Endothelial cell of umbilical vein (primary cell): ENCODE measurements around the gene TMEM234. TPM values are rescaled to one million over a fixed set of nuclear protein-coding genes. Genes with fewer than 3 reads are reported as not detected.

Experiments used
- BruUV-seq: library from RNA; stranded (reverse); fragments of 400-500 nt; replicated peaks from 2 replicates; lab custom pipeline; 2021; lab: Mats Ljungman, UMichigan
- CTCF ChIA-PET: fragments of 300-600, 350-600 bp; sonication (Branson Sonifier 250); formaldehyde crosslinking; loops from one replicate; lab custom pipeline; 2021; ENCODE audit warnings: antibody characterized with exemption, inconsistent platforms; lab: Charles Lee
- POLR2A ChIA-PET: fragments of 300-600, 350-600 bp; sonication (Branson Sonifier 250); formaldehyde crosslinking; loops from one replicate; lab custom pipeline; 2021; ENCODE audit warnings: antibody characterized with exemption, inconsistent platforms; lab: Charles Lee
- DNase-seq: peaks from one replicate; pipeline ENCODE4 v3.0.0-alpha.2; 2011; ENCODE audit warnings: low read depth, low spot score
- FAIRE-seq: peaks from 2 replicates; lab custom pipeline; 2011; peaks lifted over from hg19 to GRCh38; lab: Jason Lieb, UNC
- H2AFZ ChIP-seq: 2 replicates; pipeline ENCODE4 v1.6.0; 2012; ENCODE audit warnings: low read depth, low read length, control low read depth, inconsistent platforms
- H3K27ac ChIP-seq: 2 replicates; pipeline ENCODE4 v1.5.1; 2011; ENCODE audit warnings: low read depth, mild to moderate bottlenecking, control low read depth, low read length, moderate library complexity; ENCODE audit not compliant: insufficient read depth
- H3K27me3 ChIP-seq, 2 experiments: 2 replicates each; pipeline versions ENCODE4 v1.6.0 to v1.6.1; 2011; ENCODE audit warnings: low read length in 2 of 2, mixed read lengths in 1 of 2; ENCODE audit not compliant: control insufficient read depth in 2 of 2, insufficient read depth in 2 of 2
- H3K36me3 ChIP-seq, 2 experiments: 2 replicates in 1 of 2; 3 replicates in 1 of 2; pipeline ENCODE4 v1.5.1; 2011; ENCODE audit warnings: low read length in 2 of 2, mild to moderate bottlenecking in 1 of 2, moderate library complexity in 1 of 2; ENCODE audit not compliant: control insufficient read depth in 2 of 2, insufficient read depth in 2 of 2; ENCODE audit errors: extremely low read depth in 1 of 2
- H3K4me1 ChIP-seq: 3 replicates; pipeline ENCODE4 v1.5.1; 2011; ENCODE audit warnings: mild to moderate bottlenecking, low read length; ENCODE audit not compliant: control insufficient read depth, insufficient read depth; ENCODE audit errors: extremely low read depth
- H3K4me2 ChIP-seq: 2 replicates; pipeline ENCODE4 v1.6.1; 2011; ENCODE audit warnings: low read length, control low read depth, mixed read lengths; ENCODE audit not compliant: insufficient read depth
- H3K4me3 ChIP-seq, 3 experiments: fragments of 200-600 bp in 1 of 3; sonication (generic), shearing (Covaris generic) in 1 of 3; replicated peaks in 1 of 3; 2 replicates each; pipeline ENCODE4 v1.5.1; 2011 to 2016; ENCODE audit warnings: control low read depth in 3 of 3, low read length in 3 of 3, mild to moderate bottlenecking in 2 of 3, inconsistent platforms in 1 of 3, low read depth in 1 of 3, moderate library complexity in 1 of 3; ENCODE audit not compliant: insufficient read depth in 1 of 3
- H3K79me2 ChIP-seq: 2 replicates; pipeline ENCODE4 v1.6.0; 2012; ENCODE audit warnings: low read length, inconsistent platforms; ENCODE audit not compliant: control insufficient read depth, insufficient read depth
- H3K9ac ChIP-seq: replicated peaks from 2 replicates; pipeline ENCODE3; 2011; ENCODE audit warnings: low read length, control low read depth; ENCODE audit not compliant: insufficient read depth; ENCODE audit errors: extremely low read depth
- H3K9me1 ChIP-seq: replicated peaks from 3 replicates; pipeline ENCODE4 v1.6.0; 2011; ENCODE audit warnings: mild to moderate bottlenecking, low read length; ENCODE audit not compliant: control insufficient read depth, insufficient read depth; ENCODE audit errors: extremely low read depth
- H3K9me3 ChIP-seq: replicated peaks from 2 replicates; pipeline ENCODE4 v1.5.1; 2012; ENCODE audit warnings: low read length, inconsistent platforms; ENCODE audit not compliant: control insufficient read depth, insufficient read depth
- H4K20me1 ChIP-seq: replicated peaks from 2 replicates; pipeline ENCODE3; 2011; ENCODE audit warnings: mild to moderate bottlenecking, low read length; ENCODE audit not compliant: control insufficient read depth, insufficient read depth; ENCODE audit errors: extremely low read depth
- FOS ChIP-seq: IDR thresholded peaks from 2 replicates; pipeline ENCODE4 v1.6.1; 2011; ENCODE audit warnings: mild to moderate bottlenecking, low read length, moderate library complexity, borderline replicate concordance; ENCODE audit not compliant: insufficient read depth
- GATA2 ChIP-seq: IDR thresholded peaks from 2 replicates; pipeline ENCODE4 v1.7.0; 2011; ENCODE audit warnings: low read depth, mild to moderate bottlenecking, moderate library complexity, mixed read lengths, low read length; ENCODE audit not compliant: insufficient read length, insufficient read depth
- JUN ChIP-seq: IDR thresholded peaks from 2 replicates; pipeline ENCODE4 v1.6.1; 2011; ENCODE audit warnings: borderline replicate concordance, low read depth; ENCODE audit not compliant: insufficient read length, insufficient read depth
- MAX ChIP-seq: IDR thresholded peaks from 2 replicates; pipeline ENCODE4 v1.6.1; 2011; ENCODE audit not compliant: insufficient read depth, insufficient read length
- MYC ChIP-seq: IDR thresholded peaks from one replicate; pipeline ENCODE4 v1.6.1; 2011; ENCODE audit warnings: mild to moderate bottlenecking, low read depth, low read length
- POLR2A ChIP-seq: IDR thresholded peaks from 2 replicates; pipeline ENCODE4 v1.6.1; 2012; ENCODE audit warnings: low read depth, mild to moderate bottlenecking, control low read depth, low read length
- POLR2AphosphoS5 ChIP-seq: IDR thresholded peaks from 2 replicates; pipeline ENCODE4 v1.6.1; 2012; ENCODE audit warnings: low read depth, mild to moderate bottlenecking, control low read depth, low read length, moderate library complexity; ENCODE audit not compliant: insufficient read depth
- dilution Hi-C: fragments of 300-500 bp; cut with MboI; formaldehyde crosslinking; loops from one replicate; pipeline ENCODE4 v1.15.0; 2019; ENCODE audit warnings: low sequenced_read_pairs; ENCODE audit not compliant: extremely low pct_ligation_motif_present
- intact Hi-C: fragments of 100-400 bp; cut with micrococcal nuclease; formaldehyde crosslinking; loops from one replicate; pipeline ENCODE4 v1.10.0; 2022
- polyA plus RNA-seq, 4 experiments: library from polyadenylated mRNA; depleted of rRNA in 3 of 4; stranded (reverse) in 3 of 4; unstranded in 1 of 4; fragments of >200 nt; gene quantifications; 2 replicates each; pipeline versions ENCODE4 v1.2.1 to v1.2.3, GENCODE V29; 2011 to 2012; ENCODE audit warnings: missing spikeins in 1 of 4
- total RNA-seq: library from RNA; stranded (reverse); gene quantifications from 2 replicates; pipeline ENCODE4 v1.2.3, GENCODE V29; 2021

The TMEM234 gene
- total and polyA plus RNA-seq, 2 donors (not counting 3 experiments of a cell fraction or from before 2014, with no cell fraction given) = 20.7 to 21.3 TPM

GRCh38 chr1:32195531-32195930 is 26.6 kb downstream of the TMEM234 start:
- no TSS peak for BruUV-seq
- no peak overlapping the region for H3K4me3 ChIP-seq
- H3K36me3 ChIP-seq = peaks cover 30 to 58% of the 10 kb centered on the region in 2 experiments
- no peak for TF ChIP-seq POLR2AphosphoS5
- TF ChIP-seq POLR2A = no peak
- TF ChIP-seq FOS = no peak
- no peak for TF ChIP-seq MAX
- H3K27ac ChIP-seq = no peak overlapping the region
- no peaks in the 10 kb centered on the region for H3K79me2 ChIP-seq
- no peak for DNase-seq
- no peak overlapping the region for H3K4me2 ChIP-seq
- no peak overlapping the region for H2AFZ ChIP-seq
- POLR2A ChIA-PET = interaction anchor here (0.9 kb wide), 1 partner anchor 87 kb away, joined by 3 read pairs; the partner anchor contains the start of gene KPNA6
- intact Hi-C loops = no loop called here
- no peaks in the 10 kb centered on the region for H3K9me3 ChIP-seq
- no peaks in the 10 kb centered on the region for H3K9me1 ChIP-seq
- H3K4me1 ChIP-seq = no peaks in the 10 kb centered on the region
- H4K20me1 ChIP-seq = no peaks in the 10 kb centered on the region
- no peaks in the 10 kb centered on the region for H3K27me3 ChIP-seq
- no peak overlapping the region for H3K9ac ChIP-seq
- FAIRE-seq = no peak
- dilution Hi-C loops = no loop called here
- CTCF ChIA-PET = no interaction called here

- H3K9me1 ChIP-seq = no peaks in the 10 kb centered on the region
- H2AFZ ChIP-seq = no peak overlapping the region
- no TSS peak for BruUV-seq
- DNase-seq (no peak), FAIRE-seq (no peak)
- H3K4me2 ChIP-seq = no peak overlapping the region
- CTCF ChIA-PET = interaction anchor here (1.0 to 1.1 kb wide), 2 partner anchors 22 to 121 kb away, joined by 3 read pairs; no protein-coding TSS in a partner anchor
- H3K9me3 ChIP-seq = no peaks in the 10 kb centered on the region
- H3K27ac ChIP-seq = no peak overlapping the region
- TF ChIP-seq MAX (no peak), GATA2 (no peak), JUN (no peak), MYC (no peak)
- H3K4me1 ChIP-seq = no peaks in the 10 kb centered on the region
- H3K79me2 ChIP-seq = no peaks in the 10 kb centered on the region
- H3K9ac ChIP-seq = no peak overlapping the region
- dilution Hi-C loops (no loop called here), intact Hi-C loops (no loop called here)
- POLR2A ChIA-PET = no interaction called here
- H3K27me3 ChIP-seq = no peaks in the 10 kb centered on the region
- H4K20me1 ChIP-seq = no peaks in the 10 kb centered on the region
- peaks cover 32 to 63% of the 10 kb centered on the region in 2 experiments for H3K36me3 ChIP-seq
- no peak overlapping the region for H3K4me3 ChIP-seq
These were observed 27.2 kb downstream of the TMEM234 start for GRCh38 chr1:32194984-32195383.
